ENCODE measurements around the gene TCL1B. TPM values are rescaled to one million over a fixed set of nuclear protein-coding genes. Genes with fewer than 3 reads are reported as not detected.

The TCL1B gene
- total RNA-seq, 1 experiment from 2014 or later = not detected

- Mint-ChIP-seq H3K36me3 (ENCODE audit: insufficient read depth, unreplicated experiment) (no peaks in the 10 kb centered on the region), H3K27me3 (ENCODE audit: insufficient read depth, unreplicated experiment) (peaks cover 87% of the 10 kb centered on the region), H3K4me3 (ENCODE audit: unreplicated experiment) (no peak overlapping the region), H3K4me1 (ENCODE audit: insufficient read depth, unreplicated experiment) (peaks cover 13% of the 10 kb centered on the region), H3K9me3 (ENCODE audit: unreplicated experiment) (no peaks in the 10 kb centered on the region), H3K27ac (ENCODE audit: low read depth, unreplicated experiment) (no peak overlapping the region)
- no TSS peak for BruUV-seq (replicated peaks)
- POLR2A ChIA-PET = no interaction called here
- TF ChIP-seq, protein P1, sequence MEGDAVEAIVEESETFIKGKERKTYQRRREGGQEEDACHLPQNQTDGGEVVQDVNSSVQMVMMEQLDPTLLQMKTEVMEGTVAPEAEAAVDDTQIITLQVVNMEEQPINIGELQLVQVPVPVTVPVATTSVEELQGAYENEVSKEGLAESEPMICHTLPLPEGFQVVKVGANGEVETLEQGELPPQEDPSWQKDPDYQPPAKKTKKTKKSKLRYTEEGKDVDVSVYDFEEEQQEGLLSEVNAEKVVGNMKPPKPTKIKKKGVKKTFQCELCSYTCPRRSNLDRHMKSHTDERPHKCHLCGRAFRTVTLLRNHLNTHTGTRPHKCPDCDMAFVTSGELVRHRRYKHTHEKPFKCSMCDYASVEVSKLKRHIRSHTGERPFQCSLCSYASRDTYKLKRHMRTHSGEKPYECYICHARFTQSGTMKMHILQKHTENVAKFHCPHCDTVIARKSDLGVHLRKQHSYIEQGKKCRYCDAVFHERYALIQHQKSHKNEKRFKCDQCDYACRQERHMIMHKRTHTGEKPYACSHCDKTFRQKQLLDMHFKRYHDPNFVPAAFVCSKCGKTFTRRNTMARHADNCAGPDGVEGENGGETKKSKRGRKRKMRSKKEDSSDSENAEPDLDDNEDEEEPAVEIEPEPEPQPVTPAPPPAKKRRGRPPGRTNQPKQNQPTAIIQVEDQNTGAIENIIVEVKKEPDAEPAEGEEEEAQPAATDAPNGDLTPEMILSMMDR (IDR thresholded peaks at IDR 0.05; ENCODE audit: unreplicated experiment) = no peak
- no peak for DNase-seq (ENCODE audit: unreplicated experiment)
- intact Hi-C loops (cut with micrococcal nuclease) = no loop called here
- CTCF ChIA-PET = interaction anchor here (0.6 to 1.1 kb wide), 2 partner anchors 114 to 115 kb away, joined by 3 to 4 read pairs; no protein-coding TSS in a partner anchor
These were observed 26.2 kb upstream of the TCL1B start for GRCh38 chr14:95659990-95660385.

DNA sequence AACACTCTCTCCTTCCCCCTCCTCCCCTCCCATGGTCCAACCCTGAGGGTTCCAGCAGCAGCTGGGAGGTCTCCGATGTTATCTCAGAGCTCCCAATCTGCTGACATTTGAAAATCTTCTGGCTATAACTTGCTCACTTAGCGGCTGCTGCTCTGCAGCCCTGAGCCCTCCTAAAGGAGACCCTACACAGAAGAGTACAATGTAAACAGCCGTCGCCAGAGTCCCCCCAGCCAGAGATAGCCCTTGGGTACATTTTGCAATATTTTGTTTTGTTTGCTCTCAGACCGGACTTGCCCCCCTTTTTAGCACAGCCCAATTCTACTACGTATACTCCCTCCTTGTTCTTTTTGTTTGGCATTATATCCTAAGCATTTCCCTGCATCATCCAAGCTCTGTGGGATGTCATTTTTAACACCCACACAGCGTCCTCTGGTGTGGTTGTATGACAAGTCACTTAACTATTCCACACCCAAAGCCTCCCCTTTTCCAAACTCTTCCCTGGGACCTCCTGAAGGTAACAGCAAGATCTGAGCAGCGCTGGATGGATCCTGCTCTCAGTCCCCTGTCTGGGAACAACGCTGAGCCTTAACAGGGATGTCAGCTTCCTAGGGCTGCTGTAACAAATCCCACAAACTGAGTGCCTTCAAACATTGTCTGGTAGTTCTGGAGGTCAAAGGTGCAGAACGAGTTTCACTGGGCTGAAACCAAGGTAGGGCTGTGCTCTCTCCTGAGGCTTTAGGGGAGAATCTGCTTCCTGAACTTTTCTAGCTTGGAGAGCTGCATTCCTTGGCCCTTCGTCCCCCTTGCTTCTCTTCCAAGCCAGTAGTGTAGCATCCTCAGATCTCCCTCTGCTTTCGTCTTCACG is 25.3 kb upstream of the TCL1B start:
- Mint-ChIP-seq H3K27ac (ENCODE audit: low read depth, unreplicated experiment) (no peak overlapping the region), H3K4me1 (ENCODE audit: insufficient read depth, unreplicated experiment) (peaks cover 13% of the 10 kb centered on the region), H3K36me3 (ENCODE audit: insufficient read depth, unreplicated experiment) (no peaks in the 10 kb centered on the region), H3K4me3 (ENCODE audit: unreplicated experiment) (no peak overlapping the region), H3K9me3 (ENCODE audit: unreplicated experiment) (no peaks in the 10 kb centered on the region), H3K27me3 (ENCODE audit: insufficient read depth, unreplicated experiment) (peaks cover 78% of the 10 kb centered on the region)
- BruUV-seq (replicated peaks) = no TSS peak
- TF ChIP-seq, protein P1 (IDR thresholded peaks at IDR 0.05; ENCODE audit: unreplicated experiment) = no peak
- DNase-seq (ENCODE audit: unreplicated experiment) = no peak
- intact Hi-C loops (cut with micrococcal nuclease) = no loop called here
- ChIA-PET CTCF (interaction anchor here (0.6 to 1.1 kb wide), 2 partner anchors 113 to 309 kb away, joined by 3 to 4 read pairs; no protein-coding TSS in a partner anchor), POLR2A (no interaction called here)

DNA sequence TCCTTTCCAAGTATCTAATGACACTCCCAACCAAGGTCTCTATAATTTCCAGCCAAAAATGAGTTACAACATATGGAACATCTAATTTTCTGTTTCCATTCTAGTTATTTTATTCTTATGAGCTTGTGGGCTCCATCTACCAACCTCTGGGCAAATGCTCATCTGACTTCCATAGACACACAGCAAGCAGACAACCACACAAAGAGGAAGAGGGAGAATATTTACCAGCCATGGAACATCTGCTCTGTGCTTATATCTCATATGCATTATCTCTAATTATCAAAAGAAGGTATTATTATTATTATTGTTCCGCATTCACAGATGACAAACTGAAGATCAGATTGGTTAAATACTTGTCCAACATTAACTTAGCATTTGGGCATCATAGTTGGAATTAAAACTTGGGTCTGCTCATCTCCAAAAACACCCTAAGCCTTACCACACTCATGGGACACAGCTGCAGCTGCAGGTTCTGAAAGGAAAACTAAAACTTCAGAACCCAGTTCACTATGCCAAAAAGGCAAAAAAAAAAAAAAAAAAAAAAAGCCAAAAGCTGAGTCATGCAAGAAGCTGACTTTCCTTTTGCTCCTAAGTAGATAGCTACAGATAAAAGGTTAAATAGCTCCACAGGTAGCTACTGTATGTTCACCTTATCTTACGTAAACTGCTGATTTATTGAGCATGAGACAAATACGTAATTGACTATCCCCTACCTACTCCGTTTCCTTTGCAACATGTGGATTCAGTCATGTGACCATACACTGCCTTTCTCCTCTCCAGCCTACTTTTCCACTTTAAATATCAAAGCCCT is 23.6 kb upstream of the TCL1B start:
- ChIA-PET CTCF (interaction anchor here (0.7 kb wide), 2 partner anchors 8 to 427 kb away, joined by 3 to 4 read pairs; no protein-coding TSS in a partner anchor), POLR2A (interaction anchor here (0.6 to 1.3 kb wide), 2 partner anchors 10 to 159 kb away, joined by 3 to 4 read pairs; no protein-coding TSS in a partner anchor)
- intact Hi-C loops (cut with micrococcal nuclease) = no loop called here
- no peaks in the 10 kb centered on the region for H3K36me3 Mint-ChIP-seq (ENCODE audit: insufficient read depth, unreplicated experiment)
- DNase-seq (ENCODE audit: unreplicated experiment) = no peak
- H3K4me3 Mint-ChIP-seq (ENCODE audit: unreplicated experiment) = no peak overlapping the region
- no peaks in the 10 kb centered on the region for H3K9me3 Mint-ChIP-seq (ENCODE audit: unreplicated experiment)
- peaks cover 13% of the 10 kb centered on the region for H3K4me1 Mint-ChIP-seq (ENCODE audit: insufficient read depth, unreplicated experiment)
- BruUV-seq (replicated peaks) = no TSS peak
- H3K27ac Mint-ChIP-seq (ENCODE audit: low read depth, unreplicated experiment) = no peak overlapping the region
- TF ChIP-seq, protein P1 (IDR thresholded peaks at IDR 0.05; ENCODE audit: unreplicated experiment) = no peak
- H3K27me3 Mint-ChIP-seq (ENCODE audit: insufficient read depth, unreplicated experiment) = peaks cover 61% of the 10 kb centered on the region

All from MCF 10A (cell line).